Activated CD8-positive, alpha-beta memory T cell treated with anti-CD3 and anti-CD28 coated beads, Interleukin-2, amount 50 U/mL, for 24 hours (primary cell): Measurements from ENCODE around the gene EFCAB5.
"Not testable (repeated sequence)": the region's sequence is repeated elsewhere in the genome, so short reads cannot be mapped to it uniquely, and the experiment has no call there.

ENCODE experiments used
- DNase-seq: peaks from one replicate; pipeline ENCODE4 v3.0.0-alpha.2; 2020; ENCODE audit errors: extremely low read depth

EFCAB5 gene

DNA sequence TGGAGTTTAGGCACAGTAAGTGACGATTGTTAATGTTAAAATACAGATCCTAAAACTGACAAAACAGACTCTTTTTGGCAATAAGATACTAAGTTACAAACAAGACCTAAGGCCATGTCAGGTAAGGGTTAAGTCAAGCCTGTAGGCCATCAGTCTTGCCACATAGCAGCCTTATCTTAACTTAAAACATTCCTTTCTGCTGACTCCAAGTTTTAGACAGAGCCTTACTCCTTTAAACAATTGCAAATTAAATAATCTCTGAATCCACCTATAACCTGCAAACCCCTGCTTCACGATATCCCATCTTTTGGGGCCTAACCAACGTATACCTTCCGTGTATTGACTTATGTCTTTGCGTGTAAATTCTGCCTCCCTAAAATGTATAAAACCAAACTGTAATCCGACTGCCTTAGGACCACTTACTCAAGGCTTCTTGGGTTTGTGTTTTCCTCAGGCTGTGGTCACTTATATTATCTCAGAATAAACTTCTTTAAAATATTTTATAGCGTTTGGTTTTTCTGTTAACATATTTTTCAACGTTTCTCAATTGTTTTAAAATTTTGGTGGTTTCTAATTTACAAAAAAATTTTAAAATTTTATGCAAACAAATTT, 64.4 kb downstream of the EFCAB5 start:
- DNase-seq = no peak

DNA sequence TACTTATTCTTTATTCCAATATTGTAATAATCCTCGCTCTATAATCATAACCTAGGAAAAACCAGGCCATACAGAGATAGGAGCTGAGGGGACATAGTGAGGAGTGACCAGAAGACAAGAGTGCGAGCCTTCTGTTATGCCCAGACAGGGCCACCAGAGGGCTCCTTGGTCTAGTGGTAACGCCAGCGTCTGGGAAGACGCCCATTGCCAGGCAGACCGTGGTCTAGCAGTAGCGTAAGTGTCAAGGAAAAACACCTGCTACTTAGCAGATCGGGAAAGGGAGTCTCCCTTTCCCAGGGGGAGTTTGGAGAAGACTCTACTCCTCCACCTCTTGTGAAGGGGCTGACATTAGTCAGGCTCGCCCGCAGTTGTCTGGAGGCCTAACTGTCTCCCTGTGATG, 70.5 kb downstream of the EFCAB5 start:
- not testable (repeated sequence) for DNase-seq

DNA sequence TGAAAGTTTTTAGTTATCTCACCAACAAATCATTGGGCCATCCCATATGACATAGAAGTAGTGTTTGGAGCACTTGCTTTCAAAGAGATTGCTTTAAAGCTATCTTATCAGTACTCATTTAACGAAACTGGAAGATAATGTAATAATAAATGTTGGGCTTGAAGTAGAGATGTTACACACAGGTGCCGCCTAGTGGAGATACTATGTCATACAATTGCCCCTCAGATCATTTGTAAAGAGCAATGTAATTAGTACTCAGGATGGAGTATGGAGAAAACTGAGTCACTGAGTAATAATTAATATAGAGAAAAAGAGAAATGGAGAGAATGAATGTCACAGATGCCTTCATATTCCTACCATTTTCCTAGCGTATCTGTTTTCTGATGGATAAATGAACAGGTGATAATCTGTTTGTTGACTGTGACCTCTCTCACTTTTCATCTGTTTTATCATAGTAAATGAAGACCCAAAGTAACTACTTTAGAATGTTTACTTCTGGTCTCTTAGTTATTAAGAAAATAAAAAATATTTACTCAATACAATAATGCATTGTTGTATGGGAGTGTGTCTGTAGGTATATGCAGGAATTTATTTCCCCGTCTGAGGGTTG, 80.4 kb downstream of the EFCAB5 start:
- DNase-seq = no peak

DNA sequence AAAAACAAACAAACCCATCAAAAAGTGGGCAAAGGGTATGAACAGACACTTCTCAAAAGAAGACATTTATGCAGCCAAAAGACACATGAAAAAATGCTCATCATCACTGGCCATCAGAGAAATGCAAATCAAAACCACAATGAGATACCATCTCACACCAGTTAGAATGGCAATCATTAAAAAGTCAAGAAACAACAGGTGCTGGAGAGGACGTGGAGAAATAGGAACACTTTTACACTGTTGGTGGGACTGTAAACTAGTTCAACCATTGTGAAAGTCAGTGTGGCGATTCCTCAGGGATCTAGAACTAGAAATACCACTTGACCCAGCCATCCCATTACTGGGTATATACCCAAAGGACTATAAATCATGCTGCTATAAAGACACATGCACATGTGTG, 83.9 kb downstream of the EFCAB5 start:
- not testable (repeated sequence) for DNase-seq

DNA sequence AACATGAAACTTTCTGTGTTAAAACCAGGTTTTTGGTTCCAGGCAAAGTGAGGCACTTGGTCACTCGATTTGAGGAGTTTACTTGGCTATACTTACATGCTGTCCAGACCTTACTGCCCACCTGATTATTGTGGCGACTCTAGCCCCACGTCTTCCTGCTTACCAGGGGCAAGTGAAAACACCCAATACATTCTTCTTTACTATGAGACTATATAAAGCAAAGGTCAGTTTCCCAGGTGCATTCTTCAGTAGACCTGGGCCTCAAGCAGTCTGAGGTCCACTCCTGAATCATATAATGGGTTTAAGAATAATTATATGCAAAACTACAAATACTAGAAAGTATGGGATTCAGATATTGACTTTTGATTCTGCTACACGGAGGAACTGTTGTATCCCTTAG, 86.2 kb downstream of the EFCAB5 start:
- no peak for DNase-seq

DNA sequence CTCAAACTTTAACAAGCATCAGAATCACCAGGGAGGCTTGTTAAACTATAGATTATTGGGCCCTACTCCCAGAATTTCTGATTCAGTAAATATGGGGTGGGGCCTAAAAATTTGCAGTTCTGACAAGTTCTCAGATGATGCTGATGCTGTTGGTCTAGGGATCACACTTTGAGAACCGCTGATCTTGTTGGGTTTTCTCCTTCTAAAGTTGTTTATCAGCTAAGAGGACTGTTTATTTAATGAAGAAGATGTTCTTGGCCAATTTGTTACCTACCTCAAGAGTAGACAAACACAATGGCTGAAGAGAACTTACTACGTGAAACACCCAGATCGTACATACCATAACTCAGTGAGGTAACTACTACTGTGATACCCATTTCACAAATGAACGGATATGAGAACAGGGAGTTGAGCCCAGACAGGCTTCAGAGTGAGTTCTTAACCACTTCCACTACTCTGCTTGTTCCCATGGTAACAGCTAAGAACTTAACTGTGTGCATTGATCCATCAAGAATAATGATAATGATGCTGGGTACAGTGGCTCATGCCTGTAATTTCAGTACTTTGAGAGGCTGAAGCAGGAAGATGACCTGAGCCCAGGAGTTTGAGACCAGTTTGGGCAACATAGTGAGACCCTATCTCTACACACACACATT, 89.9 kb downstream of the EFCAB5 start:
- DNase-seq = no peak

DNA sequence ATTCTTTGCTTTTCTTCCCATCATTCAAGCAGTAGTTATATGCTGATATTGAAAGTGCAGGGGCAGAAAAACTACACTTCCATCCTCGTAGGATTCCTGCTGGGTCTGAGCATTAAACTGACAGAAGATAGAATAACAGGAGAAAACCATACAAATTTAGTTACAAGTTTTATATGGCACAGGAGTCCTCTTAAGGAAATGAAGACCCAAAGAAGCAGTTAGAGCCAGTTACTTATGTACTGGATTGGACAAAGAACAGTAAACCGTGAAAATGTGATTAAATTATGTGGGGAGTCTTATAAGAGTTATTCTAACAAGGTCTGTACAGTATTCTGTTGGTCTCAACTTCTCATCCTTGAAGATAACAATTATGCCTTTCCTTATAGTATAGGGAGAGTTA, 93.9 kb downstream of the EFCAB5 start:
- DNase-seq = no peak

DNA sequence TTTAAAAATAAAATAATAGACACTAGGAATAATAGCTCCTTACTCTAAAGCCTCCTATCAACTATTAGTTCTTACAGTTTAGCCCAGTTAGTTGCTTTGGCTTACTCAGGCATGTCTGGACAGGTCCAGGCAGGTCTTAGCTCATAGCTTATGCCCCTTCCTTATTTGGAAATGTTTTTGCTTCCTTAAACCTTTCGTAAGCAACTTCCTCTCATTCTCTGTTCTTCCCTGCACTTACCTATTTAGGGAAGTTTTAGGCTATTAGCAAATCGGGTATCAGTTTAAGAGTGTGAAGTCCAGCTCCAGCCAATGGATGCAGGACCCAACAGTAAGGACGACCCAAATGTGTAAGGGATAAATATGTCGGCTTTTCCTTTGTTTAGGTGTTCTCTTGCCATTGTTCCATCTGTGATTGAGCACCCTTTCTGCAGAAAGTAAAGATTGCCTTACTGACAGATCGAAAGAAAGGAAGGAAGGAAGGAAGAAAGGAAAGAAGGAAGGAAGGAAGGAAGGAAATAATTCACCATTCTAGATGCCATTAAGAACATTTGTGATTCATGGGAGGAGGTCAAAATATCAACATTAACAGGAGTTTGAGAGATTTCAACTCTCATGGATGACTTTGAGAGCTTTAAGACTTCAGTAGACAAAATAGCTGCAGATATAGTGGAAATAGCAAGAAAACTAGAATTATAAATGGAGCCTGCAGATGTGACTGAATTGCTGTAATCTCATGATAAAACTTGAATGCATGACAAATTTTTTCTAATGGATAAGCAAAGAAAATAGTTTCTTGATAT, 99.5 kb downstream of the EFCAB5 start:
- not testable (repeated sequence) for DNase-seq

DNA sequence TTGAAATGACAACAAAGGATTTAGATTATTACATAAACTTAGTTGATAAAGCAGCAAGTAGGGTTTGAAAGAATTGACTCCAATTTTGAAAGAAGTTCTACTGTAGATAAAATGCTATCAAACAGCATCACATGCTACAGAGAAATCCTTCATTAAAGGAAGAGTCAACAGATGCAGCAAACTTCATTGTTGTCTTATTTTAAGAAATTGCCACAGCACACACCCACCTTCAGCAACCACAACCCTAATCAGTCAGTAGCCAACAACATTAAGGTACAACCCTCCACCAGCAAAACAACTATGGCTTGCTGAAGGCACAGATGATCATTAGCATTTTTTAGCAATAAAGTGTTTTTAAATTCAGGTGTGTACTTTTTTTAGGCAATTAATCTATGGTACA, 100.1 kb downstream of the EFCAB5 start:
- no peak for DNase-seq

DNA sequence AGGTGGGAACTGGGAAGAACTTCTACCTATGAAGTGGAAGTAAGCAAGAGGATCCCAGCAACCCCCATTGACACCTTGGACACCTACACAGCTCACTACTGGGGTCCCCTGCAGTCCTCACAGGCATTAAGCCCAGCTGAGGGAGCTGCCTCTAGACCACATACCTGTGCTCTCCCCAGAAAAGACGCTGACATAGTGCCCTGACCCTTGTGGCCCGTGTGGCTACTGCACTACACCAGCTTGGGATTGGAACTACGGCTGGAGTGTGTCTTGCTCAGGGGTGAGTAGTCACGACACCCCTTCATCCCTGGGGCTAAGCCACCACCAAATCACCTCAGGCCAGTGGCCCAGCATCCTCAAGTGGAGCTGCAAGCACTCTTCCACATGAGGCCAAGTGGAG, 120.9 kb downstream of the EFCAB5 start:
- DNase-seq = no peak

DNA sequence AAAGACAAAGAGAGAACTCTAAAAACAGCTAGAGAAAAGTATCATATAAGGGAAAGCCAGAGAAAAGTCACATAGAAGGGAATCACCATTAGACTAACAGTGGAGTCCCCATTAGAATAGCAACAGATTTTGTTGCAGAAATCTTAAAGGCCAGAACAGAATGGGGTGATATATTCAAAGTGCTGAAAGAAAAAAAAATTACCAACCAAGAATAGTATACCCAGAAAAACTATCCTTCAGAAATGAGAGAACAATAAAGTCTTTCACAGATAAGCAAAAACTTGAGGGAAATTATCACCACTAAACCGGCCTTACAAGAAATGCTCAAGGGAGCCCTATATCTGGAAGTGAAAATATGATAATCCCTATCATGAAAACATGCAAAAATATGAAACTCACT, 123.3 kb downstream of the EFCAB5 start:
- DNase-seq = no peak

DNA sequence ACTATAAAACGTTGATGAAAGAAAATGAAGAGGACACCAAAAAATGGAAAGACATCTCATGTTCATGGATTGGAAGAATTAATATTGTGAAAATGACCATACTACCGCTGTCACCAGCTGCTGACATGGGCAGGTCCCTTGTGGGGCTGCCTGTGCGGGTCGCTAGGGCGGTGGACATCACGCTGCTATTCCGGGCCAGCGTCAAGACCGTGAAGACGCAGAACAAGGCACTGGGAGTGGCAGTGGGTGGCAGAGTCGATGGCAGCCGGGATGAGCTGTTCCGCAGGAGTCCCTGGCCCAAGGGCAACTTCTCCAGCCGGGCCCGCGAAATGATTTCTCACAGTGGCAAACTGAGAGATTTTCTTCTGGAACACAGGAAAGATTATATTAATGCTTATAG, 127.0 kb downstream of the EFCAB5 start:
- DNase-seq = no peak

DNA sequence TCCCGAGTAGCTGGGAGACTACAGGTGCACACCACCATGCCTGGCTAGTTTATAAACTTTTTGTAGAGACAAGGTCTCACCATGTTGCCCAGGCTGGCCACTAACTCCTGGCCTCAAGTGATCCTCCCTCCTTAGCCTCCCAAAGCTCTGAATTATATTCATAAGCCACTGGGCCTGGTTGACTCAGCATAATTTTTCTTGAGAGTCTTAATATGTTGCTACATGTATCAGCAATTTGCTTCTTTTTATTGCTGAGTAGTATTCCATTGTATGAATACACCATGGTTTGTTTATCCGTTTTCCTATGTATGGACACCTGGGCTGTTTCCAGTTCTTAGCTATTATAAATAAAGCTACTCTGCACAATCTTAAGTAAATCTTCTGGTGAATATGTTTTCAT, 132.8 kb downstream of the EFCAB5 start:
- DNase-seq = no peak

DNA sequence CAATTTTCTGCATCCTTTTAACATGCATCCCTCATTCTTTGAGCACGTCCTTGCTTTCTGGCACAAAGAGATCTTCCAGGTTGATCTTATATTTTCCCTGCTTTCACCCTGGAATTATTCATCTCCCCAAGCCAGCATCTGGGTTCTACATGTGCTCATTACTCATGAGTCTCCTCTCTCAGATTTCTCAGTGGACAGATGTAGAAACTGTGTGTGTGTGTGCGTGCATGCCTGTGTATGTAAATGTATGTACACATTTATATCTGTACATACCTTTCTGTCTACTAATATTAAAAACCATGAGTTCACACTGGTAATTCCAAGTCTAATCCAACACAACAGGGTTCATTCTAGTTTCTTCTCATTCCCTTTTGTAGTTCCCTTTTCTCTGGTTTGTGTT, 133.3 kb downstream of the EFCAB5 start:
- no peak for DNase-seq

DNA sequence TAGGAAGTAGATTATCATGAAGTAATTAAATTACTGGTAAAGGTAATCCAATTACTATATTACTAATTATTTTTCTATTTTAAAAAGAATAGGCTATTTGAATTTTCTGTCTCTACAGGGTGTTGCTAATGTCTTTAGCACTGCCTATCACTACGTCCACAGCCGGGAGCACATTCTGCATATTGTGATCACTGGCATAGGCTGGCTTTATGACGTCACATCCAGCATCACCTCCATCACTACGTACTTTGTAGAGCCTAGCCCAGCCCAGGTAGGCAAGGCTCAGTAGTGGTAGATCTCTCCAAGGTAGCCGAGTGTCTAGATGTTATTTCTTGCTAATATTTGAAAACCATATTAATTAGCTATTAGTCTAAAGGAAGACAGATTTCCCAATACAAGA, 141.3 kb downstream of the EFCAB5 start:
- no peak for DNase-seq

DNA sequence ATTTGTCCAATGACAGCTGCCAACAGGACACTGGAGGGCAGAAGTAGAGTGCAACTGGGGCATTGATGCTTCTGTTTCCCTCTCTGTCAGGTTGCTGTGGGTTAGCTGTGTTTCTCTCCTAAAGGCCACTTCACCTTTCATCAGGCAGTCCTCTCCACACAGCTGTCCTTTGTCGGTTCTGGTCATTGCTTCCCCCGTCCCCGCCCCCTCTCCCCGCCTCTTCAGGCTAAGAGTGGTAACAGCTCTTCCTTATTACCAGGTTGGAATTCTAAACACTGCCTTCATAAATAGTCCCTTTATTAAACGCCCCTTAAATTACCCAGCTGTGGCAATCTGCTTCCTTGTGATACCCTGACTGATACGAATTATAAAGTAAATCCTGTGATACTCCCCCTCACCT, 143.4 kb downstream of the EFCAB5 start:
- DNase-seq = no peak

DNA sequence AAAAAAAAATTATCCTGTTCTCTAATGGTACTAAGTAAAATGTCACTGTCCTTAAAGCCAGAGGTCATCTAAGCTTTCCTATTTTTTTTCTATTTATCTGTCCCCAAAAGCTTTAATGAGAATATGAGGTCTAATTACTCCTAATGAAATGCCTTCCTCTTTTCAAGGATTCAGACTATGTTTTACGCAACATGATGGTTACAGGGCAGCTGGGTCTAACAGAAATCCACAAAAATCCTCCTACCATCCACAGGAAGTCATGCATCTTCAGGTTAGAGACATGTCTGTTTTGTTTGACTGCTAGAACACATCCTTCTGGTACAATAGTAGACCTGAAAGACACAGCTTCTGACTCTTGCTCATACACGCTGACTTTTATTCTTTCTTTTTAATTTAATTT, 145.5 kb downstream of the EFCAB5 start:
- no peak for DNase-seq

DNA sequence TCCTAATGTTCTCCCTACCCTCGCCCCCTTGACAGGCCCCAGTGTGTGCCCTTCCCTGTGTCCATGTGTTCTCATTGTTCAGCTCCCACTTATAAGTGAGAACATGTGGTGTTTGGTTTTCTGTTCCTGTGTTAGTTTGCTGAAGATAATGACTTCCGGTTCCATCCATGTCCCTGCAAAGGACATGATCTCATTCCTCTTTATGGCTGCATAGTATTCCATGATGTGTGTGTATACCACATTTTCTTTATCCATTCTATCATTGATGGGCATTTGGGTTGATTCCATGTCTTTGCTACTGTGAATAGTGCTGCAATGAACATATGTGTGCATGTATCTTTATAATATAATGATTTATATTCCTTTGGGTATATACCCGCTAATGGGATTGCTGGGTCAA, 146.0 kb downstream of the EFCAB5 start:
- DNase-seq = not testable (repeated sequence)

DNA sequence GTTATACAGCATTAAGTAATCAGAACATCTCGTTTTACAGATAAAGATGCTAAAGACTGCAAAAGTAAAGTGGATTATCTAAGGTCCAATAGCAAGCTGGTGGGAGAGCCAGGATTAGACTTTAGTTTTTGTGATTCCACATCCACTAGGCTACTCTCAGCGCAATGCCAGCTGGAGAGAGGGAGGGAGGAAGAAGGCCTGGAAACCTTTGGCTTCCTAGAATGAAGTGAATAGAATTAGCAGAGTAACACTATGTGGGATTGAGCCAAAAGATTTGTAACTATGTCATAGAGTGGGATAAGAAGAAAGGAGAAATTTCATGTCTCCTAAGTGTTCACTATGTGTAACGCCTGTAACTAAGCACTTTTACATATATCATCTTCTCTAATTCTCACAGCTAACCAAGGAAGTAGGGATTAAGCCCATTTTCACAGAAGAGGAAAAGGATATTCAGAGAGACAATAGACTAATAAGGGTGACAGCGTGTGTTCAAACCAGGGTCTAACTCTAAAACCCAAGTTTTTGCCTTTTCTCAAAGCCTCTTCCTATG, 149.8 kb downstream of the EFCAB5 start:
- DNase-seq = no peak

DNA sequence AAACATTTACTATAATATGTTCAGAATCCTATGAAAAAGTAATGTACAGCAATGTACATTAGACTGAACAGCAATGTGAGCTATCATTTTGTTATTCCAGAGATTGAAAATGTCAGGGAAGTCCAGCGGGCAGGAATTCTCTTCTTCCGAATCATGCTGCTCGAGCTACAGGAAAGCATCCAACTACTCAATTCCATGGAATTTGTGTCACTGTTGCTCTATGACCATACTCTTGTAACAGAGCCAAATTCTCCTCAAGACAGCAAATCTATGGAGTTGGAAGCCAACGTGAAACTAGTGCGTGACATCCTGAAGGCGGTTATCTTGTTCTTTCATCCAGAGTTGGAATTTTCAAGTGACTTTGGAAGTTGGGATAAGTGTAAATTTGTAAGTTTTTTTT, 150.3 kb downstream of the EFCAB5 start:
- no peak for DNase-seq

DNA sequence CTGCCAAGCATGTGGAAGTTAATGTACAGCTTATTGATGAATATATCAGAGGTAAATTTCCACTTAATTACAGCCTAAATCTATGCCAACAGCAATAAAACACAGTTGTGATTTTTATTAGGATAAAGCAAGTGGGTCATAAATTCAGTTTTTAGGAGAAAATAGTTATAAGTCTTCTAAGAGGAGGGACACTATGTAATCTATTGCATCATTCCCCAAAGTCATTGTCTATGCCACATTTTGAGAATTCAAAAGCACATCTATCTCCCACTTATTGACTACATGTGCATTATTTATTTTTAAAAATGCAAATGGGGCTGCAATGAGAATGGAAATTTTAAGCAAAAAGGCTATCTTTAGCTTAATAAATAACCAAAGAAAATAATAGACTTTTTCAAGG, 151.5 kb downstream of the EFCAB5 start:
- no peak for DNase-seq

DNA sequence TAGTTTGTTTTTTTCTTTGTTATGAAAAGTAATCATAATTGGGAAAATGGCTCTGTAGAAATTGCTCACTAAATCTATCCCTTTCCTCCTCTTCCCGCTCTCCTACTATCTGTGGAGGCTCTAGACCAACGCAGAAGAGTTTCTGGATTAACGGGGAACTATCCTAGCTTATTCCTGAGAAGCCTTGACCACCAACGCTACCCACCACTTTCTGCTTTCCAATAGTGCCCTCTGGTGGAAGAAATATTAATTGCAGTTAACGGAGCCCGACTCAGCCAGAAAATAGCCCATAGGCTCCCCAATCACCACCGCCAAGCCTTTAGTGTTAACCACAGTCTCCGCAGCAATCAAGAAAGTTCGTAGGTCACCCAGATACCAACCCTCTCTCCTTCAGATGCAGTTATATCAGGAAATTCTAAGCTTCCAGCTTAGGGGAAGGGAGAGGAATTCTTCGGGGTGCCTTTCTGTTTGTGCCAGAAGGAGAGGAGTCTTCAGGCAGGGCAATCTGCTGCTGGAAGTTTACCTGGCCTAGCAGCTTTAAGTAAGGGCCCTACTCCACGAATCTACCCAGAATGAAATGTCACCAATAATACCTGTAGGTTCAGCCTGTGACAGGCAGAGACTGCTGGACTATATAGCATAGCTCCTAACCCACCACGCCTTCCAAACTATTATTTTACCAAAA, 152.2 kb downstream of the EFCAB5 start:
- no peak for DNase-seq
